Activated naive CD8-positive, alpha-beta T cell (primary cell): Measurements from ENCODE around the gene HSD17B12.
"Not testable (repeated sequence)": the region's sequence is repeated elsewhere in the genome, so short reads cannot be mapped to it uniquely, and the experiment has no call there.

ENCODE experiments used
- H3K27ac Mint-ChIP-seq: one replicate; pipeline ENCODE4 v1.8.0; 2021; ENCODE audit warnings: mixed read lengths
- H3K27me3 Mint-ChIP-seq: one replicate; pipeline ENCODE4 v1.8.0; 2021; ENCODE audit warnings: mixed read lengths
- H3K36me3 Mint-ChIP-seq: one replicate; pipeline ENCODE4 v1.8.0; 2021; ENCODE audit warnings: mixed read lengths
- H3K4me1 Mint-ChIP-seq: one replicate; pipeline ENCODE4 v1.8.0; 2021; ENCODE audit warnings: low read depth, mixed read lengths
- H3K4me3 Mint-ChIP-seq: one replicate; pipeline ENCODE4 v1.8.0; 2021; ENCODE audit warnings: mild to moderate bottlenecking, mixed read lengths
- H3K9me3 Mint-ChIP-seq: one replicate; pipeline ENCODE4 v1.8.0; 2021; ENCODE audit warnings: low read depth, mixed read lengths

Gene HSD17B12

DNA sequence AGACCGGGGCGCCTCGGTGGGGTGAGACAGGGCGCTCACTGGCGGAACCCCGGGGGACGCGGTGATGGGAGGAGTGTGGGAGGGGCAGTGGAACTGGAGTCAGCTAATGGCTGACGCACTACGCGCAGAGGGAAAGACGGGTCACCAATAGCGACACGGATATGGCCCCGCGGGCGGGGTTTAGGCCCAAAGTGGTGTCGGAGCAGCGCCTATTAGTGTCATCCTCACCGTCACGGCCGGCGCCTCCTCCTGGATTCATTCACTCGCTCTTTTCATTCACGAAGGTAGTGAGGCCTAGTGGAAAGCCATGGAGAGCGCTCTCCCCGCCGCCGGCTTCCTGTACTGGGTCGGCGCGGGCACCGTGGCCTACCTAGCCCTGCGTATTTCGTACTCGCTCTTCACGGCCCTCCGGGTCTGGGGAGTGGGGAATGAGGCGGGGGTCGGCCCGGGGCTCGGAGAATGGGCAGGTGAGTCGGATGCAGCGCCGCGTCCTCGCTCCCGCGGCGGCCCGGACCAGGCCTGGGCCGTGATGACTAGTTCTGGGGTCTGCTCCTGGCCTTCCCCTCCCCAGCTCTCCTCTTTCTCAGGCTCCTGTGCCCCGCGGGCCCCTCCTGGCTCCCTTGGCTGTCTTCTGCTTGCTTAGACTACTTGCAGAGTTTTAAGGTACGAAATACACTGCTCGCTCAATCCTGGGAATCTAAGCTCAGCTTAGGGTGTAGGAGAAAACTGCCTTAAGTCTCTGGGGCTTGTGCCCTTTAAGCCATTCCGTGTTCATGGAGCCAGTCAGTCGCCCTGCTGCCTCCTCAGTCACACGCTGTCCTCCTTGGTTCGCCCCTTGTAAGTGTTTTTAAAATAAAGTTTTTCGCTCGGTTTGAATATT, at the start of gene HSD17B12:
Gene HSD17B12 (plus strand): TSS at position 218 of the 880 bp plus-strand sequence. CDS start 90 bp downstream, at position 308.
- peaks cover 19% of the 10 kb centered on the region for H3K36me3 Mint-ChIP-seq
- H3K4me1 Mint-ChIP-seq, result peaks cover 40% of the 10 kb centered on the region
- peak within 1 kb of the TSS; percentile 96 for H3K27ac Mint-ChIP-seq
- H3K4me3 Mint-ChIP-seq, result peak within 1 kb of the TSS; percentile 97
- H3K27me3 Mint-ChIP-seq, result no peaks in the 10 kb centered on the region
- no peaks in the 10 kb centered on the region for H3K9me3 Mint-ChIP-seq

DNA sequence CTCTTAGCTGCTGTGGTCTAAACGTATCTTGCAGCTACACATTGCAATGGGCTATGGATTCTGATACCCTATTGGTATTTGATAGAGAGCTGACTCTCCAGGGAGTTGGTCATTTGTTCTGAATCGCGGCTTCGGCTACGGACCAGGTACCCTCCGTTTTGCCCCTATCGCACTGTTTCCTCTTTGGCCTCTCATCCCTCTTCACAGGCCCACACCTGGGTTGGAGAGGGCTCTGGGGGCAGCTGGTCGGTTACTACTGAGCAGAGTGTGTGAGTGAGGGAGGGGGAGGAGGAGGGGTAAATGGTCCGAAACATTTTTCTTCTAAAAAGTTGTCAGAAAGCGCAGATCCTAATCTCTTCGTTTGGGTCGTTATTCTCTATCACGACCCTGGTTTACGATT, 48.8 kb upstream of the HSD17B12 start:
- H3K9me3 Mint-ChIP-seq, result no peaks in the 10 kb centered on the region
- H3K27me3 Mint-ChIP-seq, result peaks cover 45% of the 10 kb centered on the region
- H3K36me3 Mint-ChIP-seq, result no peaks in the 10 kb centered on the region
- no peaks in the 10 kb centered on the region for H3K4me1 Mint-ChIP-seq
- H3K27ac Mint-ChIP-seq, result no peak overlapping the region
- H3K4me3 Mint-ChIP-seq, result no peak overlapping the region

DNA sequence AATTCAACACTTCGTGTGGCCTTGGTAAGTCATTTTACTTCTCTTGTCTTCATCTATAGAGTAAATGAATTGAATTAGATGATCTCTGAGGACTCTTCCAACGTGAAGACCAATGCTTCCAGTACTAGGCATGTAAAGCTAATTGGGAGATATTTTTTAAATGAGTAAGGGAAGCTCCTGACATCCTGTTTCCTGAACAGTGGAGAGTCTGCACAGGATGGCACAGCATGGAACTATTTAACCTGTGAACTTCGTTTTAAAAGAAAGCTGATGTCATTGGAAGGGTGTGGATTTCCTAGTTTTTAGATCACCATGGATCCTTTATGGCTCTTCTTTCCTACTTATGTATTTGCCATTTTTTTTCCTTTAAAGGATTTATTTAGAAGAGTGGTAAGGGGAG, 48.4 kb upstream of the HSD17B12 start:
- no peak overlapping the region for H3K4me3 Mint-ChIP-seq
- no peaks in the 10 kb centered on the region for H3K36me3 Mint-ChIP-seq
- H3K9me3 Mint-ChIP-seq, result no peaks in the 10 kb centered on the region
- H3K27ac Mint-ChIP-seq, result no peak overlapping the region
- H3K4me1 Mint-ChIP-seq, result no peaks in the 10 kb centered on the region
- H3K27me3 Mint-ChIP-seq, result peaks cover 44% of the 10 kb centered on the region

DNA sequence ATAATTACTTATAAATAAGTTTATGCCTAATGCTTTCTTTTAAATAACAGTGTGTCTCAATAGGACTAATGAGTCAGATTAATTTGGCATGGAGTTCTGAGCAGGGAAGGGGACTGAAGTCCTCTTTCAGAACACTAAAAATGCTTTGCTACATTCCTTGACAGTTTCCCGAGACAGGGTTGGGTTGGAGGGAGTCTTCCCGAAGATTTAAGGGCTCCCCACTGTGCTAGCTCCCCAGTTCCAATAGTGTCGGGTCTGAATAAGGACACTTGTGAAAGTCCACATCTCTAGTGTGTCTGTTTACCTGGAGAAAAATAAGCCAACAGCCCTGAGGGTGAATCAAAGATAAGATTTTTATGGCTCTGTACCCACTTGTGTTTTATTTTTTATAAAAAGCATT, 41.8 kb upstream of the HSD17B12 start:
- Mint-ChIP-seq H3K27me3 (peaks cover 34% of the 10 kb centered on the region), H3K4me1 (peaks cover 3% of the 10 kb centered on the region), H3K9me3 (no peaks in the 10 kb centered on the region)

DNA sequence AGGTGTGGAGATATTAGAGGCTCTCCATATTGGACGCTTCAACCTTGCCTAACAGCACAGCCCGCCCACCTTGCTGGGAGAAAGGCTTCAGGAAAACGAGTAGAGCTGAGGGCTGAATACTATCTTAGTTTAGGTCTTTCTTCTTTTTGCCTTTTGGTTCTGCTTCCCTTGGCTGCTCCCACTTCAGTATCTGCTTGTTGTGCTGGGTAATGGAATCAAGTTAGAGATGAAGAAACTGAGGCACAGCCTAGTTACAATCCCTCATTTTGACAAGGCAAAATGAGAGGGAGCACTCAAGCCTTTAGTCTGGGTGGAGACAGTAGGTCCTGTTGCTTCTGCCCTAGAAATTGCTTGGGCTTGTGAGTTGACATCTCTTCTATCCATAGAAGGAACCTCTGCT, 41.3 kb upstream of the HSD17B12 start:
- H3K4me3 Mint-ChIP-seq, result no peak overlapping the region
- H3K9me3 Mint-ChIP-seq, result no peaks in the 10 kb centered on the region
- peaks cover 32% of the 10 kb centered on the region for H3K27me3 Mint-ChIP-seq
- H3K27ac Mint-ChIP-seq, result no peak overlapping the region
- peaks cover 8% of the 10 kb centered on the region for H3K4me1 Mint-ChIP-seq
- H3K36me3 Mint-ChIP-seq, result peaks cover 3% of the 10 kb centered on the region

More for the DNA sequence above, 41.8 kb upstream of the HSD17B12 start:
- H3K36me3 Mint-ChIP-seq, result peaks cover under 1% of the 10 kb centered on the region
- no peak overlapping the region for H3K4me3 Mint-ChIP-seq
- H3K27ac Mint-ChIP-seq, result no peak overlapping the region

DNA sequence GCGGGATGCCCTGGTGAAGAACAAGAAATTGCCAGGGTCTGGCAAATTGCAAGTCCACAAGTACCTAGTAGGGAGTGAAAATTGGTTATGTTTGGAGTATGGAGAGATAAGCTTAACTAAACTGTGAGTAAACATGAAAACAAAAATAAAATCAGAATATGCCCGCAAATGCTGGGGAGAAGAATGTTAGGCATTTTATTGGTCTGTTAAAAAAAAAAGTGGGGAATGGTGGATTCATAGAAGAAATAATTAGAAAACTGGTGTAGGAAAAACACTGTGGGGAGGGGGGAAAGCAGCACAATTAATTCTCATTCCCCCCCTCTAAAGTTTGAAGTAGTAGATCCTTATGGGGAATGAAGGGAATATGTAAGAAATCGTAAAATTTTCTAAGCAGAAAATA, 40.6 kb upstream of the HSD17B12 start:
- H3K4me1 Mint-ChIP-seq, result peaks cover 13% of the 10 kb centered on the region
- peaks cover 3% of the 10 kb centered on the region for H3K36me3 Mint-ChIP-seq
- no peak overlapping the region for H3K4me3 Mint-ChIP-seq
- no peaks in the 10 kb centered on the region for H3K9me3 Mint-ChIP-seq
- no peak overlapping the region for H3K27ac Mint-ChIP-seq
- H3K27me3 Mint-ChIP-seq, result peaks cover 29% of the 10 kb centered on the region

DNA sequence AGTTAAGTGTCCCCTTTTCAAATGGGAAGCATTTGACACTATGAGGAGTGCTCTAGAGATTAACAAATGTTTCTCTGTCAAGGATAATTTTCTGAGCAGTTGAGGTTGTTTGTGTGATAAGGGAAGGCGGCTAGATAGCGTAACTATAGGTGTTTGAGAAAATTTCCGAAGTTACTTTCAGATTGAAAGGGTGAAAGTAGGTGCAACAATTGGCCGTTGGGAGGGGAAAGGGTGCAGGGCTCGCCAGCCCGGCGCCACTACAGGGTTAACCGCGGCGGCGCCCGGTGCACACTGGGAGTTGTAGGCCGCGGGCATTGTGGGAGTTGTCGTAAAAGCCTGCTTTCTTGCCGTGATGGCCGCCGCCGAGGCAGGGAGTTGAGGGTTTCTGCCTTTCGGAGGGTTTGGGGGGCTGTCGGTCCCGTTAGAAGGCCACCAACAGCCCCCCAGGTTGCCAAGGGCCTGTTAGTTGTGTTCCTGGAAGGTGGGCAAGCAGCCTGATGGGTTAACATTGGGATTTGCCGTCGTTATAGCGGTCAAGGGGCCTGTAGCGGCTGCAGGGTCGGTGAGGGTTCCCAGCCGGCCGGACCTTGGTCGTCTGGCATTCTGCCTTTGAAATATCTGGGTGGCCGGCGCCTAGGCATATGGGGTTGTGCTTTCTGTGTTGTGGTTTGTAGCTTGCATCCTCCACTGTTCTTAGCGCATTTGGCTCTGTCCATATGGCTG, 36.5 kb upstream of the HSD17B12 start:
- Mint-ChIP-seq H3K4me3 (peak overlapping the region; percentile 98), H3K27me3 (peaks cover 10% of the 10 kb centered on the region), H3K9me3 (no peaks in the 10 kb centered on the region), H3K27ac (peak overlapping the region; percentile 96), H3K36me3 (peaks cover 6% of the 10 kb centered on the region), H3K4me1 (peaks cover 23% of the 10 kb centered on the region)

DNA sequence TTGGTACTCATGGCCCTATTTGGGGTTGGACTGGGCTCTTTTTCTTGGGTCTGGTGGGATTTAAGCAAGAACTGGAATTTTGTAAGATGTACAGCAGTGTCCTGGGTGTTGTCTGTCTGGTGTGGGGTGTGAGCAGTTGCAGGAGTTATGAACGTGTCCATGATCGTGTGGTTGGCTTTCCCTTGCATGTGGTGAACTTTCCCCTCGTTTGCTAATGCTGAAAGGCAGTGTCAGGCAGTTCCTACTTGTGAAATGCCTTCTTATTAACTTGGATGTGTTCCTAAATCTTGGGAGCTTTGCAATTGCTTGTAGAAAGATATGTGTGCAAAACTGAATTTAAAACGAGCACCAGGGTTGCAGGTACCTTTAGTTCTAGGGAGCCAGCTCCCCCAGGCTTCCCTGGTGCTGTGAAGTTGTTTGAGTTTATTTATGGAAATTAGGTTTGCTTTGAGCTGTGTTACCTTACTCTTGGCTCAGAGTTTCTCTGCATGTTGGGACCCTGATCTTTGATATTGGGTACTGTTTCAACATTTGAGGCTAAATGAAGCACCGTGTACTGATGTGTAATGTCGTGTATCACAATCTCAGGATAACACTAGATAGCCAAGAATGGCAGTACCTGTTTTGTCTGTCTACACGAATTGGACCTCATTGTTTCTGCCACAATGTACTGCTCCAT, 35.8 kb upstream of the HSD17B12 start:
- H3K27ac Mint-ChIP-seq, result peak overlapping the region; percentile 96

DNA sequence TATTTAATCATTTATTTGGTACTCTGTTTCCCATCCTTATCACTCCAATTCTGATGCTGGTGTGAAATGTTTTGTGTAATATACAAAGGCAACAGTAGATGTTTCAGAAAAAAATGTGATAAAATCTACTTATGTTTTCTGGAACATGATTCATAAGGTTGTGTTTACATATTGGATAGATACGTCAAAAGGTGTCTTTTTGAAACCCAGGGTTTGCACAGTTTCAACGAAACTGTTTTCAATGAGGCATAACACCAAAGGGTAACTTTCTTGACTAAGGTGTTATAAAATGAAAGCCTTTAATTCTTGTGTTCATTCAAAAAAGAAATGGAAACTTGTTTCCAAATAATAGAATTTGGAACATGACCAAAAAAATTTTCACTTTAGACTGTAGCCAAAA, 33.8 kb upstream of the HSD17B12 start:
- Mint-ChIP-seq H3K4me3 (peak overlapping the region; percentile 34), H3K9me3 (peaks cover 5% of the 10 kb centered on the region), H3K27me3 (no peaks in the 10 kb centered on the region), H3K27ac (no peak overlapping the region), H3K36me3 (peaks cover 8% of the 10 kb centered on the region), H3K4me1 (peaks cover 23% of the 10 kb centered on the region)

More for the DNA sequence above, 35.8 kb upstream of the HSD17B12 start:
- Mint-ChIP-seq H3K36me3 (peaks cover 6% of the 10 kb centered on the region), H3K4me1 (peaks cover 23% of the 10 kb centered on the region), H3K4me3 (peak overlapping the region; percentile 98), H3K9me3 (no peaks in the 10 kb centered on the region), H3K27me3 (peaks cover 4% of the 10 kb centered on the region)

DNA sequence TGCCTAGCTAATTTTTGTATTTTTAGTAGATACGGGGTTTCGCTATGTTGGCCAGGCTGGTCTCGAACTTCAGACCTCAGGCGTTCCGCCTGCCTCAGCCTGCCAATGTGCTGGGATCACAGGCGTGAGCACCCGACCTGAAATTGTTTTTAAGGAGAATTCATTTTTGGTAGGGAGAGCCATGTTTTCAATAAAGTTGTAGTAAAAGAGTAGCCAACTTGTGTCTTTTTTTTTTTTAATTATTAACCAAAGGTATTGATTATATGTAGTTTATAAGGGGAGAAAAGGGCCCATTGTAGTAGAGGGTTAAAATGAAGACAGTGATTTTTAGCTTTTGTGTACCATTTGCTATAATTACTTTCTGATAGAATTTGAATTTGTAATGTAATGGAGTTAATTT, 31.6 kb upstream of the HSD17B12 start:
- Mint-ChIP-seq H3K9me3 (peaks cover 5% of the 10 kb centered on the region), H3K27me3 (no peaks in the 10 kb centered on the region), H3K4me3 (no peak overlapping the region), H3K27ac (no peak overlapping the region), H3K4me1 (peaks cover 18% of the 10 kb centered on the region), H3K36me3 (peaks cover 6% of the 10 kb centered on the region)

DNA sequence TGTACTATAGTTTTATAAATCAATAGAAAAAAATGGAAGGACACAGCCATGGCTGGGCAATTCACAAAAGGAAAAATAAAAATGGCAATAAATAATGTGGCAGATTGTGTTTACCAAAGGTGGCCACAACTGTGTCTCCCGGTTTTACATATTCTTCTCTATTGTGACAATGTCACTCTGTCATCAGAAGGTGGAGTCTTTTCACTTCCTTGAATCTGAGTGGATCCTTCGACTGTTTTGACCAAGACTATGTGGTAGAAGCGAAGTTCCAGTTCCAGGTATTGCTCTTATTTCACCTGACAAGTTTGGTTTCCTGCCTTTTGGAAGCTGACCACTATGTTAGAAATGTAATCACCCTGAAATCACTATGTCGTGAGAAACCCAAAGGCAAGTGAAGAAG, 31.0 kb upstream of the HSD17B12 start:
- no peak overlapping the region for H3K27ac Mint-ChIP-seq
- H3K4me1 Mint-ChIP-seq, result peaks cover 14% of the 10 kb centered on the region
- peaks cover 5% of the 10 kb centered on the region for H3K9me3 Mint-ChIP-seq

DNA sequence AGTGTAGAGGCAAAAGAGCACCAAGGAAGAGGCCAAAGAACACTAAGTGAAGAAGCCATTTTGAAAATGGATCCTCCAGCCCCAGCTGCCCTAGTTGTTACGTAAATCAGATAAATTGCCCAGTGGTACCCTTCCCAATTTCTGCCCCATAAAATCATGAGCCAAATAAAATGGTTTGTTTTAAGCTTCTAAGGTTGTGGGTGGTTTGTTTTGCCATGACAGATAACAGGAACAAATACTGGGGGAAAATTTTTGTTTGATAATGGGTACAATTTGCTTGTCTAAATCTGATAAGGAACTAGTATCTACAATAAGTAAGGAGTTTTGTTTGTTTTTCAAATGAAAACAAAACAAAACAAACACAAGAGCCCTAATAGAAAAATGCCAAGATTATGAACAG, 30.6 kb upstream of the HSD17B12 start:
- Mint-ChIP-seq H3K9me3 (peaks cover 5% of the 10 kb centered on the region), H3K27ac (no peak overlapping the region), H3K27me3 (no peaks in the 10 kb centered on the region), H3K4me3 (no peak overlapping the region), H3K4me1 (peaks cover 10% of the 10 kb centered on the region), H3K36me3 (peaks cover 5% of the 10 kb centered on the region)

More for the DNA sequence above, 31.0 kb upstream of the HSD17B12 start:
- Mint-ChIP-seq H3K4me3 (no peak overlapping the region), H3K36me3 (peaks cover 5% of the 10 kb centered on the region), H3K27me3 (no peaks in the 10 kb centered on the region)

DNA sequence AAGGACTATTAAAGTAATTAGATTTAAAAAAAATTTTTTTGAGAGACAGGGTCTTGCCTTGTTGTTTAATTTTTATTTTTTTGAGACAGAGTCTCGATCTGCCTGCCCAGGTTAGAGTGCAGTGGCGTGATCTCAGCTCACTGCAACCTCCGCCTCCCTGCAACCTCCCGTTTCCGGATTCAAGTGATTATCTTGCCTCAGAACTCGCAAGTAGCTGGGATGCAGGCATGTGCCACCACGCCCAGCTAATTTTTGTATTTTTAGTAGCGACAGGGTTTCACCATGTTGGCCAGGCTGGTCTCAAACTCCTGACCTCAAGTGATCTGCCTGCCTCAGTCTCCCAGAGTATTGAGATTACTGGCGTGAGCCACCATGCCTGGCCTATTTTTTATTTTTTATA, 17.5 kb upstream of the HSD17B12 start:
- not testable (repeated sequence) for H3K36me3 Mint-ChIP-seq, H3K27ac Mint-ChIP-seq, H3K4me3 Mint-ChIP-seq, H3K4me1 Mint-ChIP-seq, H3K9me3 Mint-ChIP-seq
- H3K27me3 Mint-ChIP-seq, result peaks cover 16% of the 10 kb centered on the region

DNA sequence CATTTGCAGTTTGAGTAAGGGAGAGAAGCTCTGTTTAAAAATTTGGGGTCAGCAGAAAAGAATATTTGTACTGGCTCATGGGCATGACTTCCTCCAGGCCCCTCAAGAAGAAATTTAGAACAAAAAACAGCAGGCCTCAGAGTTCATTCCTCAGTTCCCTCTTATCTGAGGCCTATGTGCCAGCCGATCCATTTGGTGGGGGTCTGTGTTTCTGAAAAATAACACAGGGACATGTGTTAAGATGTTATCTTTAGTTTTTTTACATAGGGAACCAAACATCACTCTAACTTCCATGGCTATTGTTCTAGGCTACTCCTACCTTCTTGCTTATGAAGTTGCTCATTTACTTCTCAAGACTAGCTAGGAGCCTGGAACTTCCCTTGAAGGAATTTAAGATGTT, 16.2 kb upstream of the HSD17B12 start:
- no peaks in the 10 kb centered on the region for H3K36me3 Mint-ChIP-seq
- no peak overlapping the region for H3K27ac Mint-ChIP-seq
- no peak overlapping the region for H3K4me3 Mint-ChIP-seq
- no peaks in the 10 kb centered on the region for H3K9me3 Mint-ChIP-seq
- H3K27me3 Mint-ChIP-seq, result peaks cover 14% of the 10 kb centered on the region
- no peaks in the 10 kb centered on the region for H3K4me1 Mint-ChIP-seq

DNA sequence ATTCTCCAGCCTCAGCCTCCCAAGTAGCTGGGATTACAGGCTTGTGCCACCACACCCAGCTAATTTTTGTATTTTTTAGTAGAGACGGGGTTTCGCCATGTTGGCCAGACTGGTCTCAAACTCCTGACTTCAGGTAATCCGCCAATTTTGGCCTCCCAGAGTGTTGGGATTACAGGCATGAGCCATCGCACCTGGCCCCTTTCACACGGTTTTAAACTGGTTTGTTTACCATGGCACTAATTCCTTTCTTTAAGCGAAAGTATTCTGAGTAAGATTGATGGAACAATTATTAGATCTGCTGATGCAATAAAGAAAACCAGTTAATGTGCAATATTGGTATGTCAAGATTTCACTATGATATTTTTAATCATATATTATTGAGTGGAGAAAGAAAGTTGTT, 9.3 kb upstream of the HSD17B12 start:
- H3K27me3 Mint-ChIP-seq, result peaks cover 12% of the 10 kb centered on the region
- H3K27ac Mint-ChIP-seq, H3K4me3 Mint-ChIP-seq, H3K9me3 Mint-ChIP-seq, H3K4me1 Mint-ChIP-seq, H3K36me3 Mint-ChIP-seq: not testable (repeated sequence)
